Erythroblast (primary cell): ENCODE results near the gene UPK1A.

Experiments
- GATA1 ChIP-seq: IDR thresholded peaks from 2 replicates; pipeline ENCODE4 v1.6.1; 2011; ENCODE audit warnings: low read depth, mild to moderate bottlenecking, control low read depth, low read length, moderate library complexity
- POLR2A ChIP-seq: IDR thresholded peaks from 2 replicates; pipeline ENCODE4 v1.6.1; 2011; ENCODE audit warnings: mild to moderate bottlenecking, low read length

- TF ChIP-seq POLR2A: no peak
- no peak for TF ChIP-seq GATA1
These were observed 21.2 kb upstream of the UPK1A start for GRCh38 chr19:35644987-35645679.
